HuH-7.5 (cell line): Measurements from ENCODE around the gene ATP11A.
"Not testable (repeated sequence)": the region's sequence is repeated elsewhere in the genome, so short reads cannot be mapped to it uniquely, and the experiment has no call there.

ENCODE experiments used
- DNase-seq: peaks from one replicate; pipeline ENCODE4 v3.0.0; 2011; ENCODE audit warnings: low spot score

ATP11A gene

GRCh38 chr13:112776971-112777370 is 87.1 kb downstream of the ATP11A start:
- no peak for DNase-seq

GRCh38 chr13:112777637-112778406 is 88.0 kb downstream of the ATP11A start:
- no peak for DNase-seq

GRCh38 chr13:112779856-112780604 is 90.2 kb downstream of the ATP11A start:
- DNase-seq, result no peak

- no peak for DNase-seq
These were observed 91.4 kb downstream of the ATP11A start for GRCh38 chr13:112781287-112781686.

- no peak for DNase-seq
These were observed 92.1 kb downstream of the ATP11A start for GRCh38 chr13:112781881-112782361.

GRCh38 chr13:112782429-112783010 is 92.7 kb downstream of the ATP11A start:
- no peak for DNase-seq

- DNase-seq, result no peak
These were observed 93.5 kb downstream of the ATP11A start for GRCh38 chr13:112783135-112783977.

- no peak for DNase-seq
These were observed 94.1 kb downstream of the ATP11A start for GRCh38 chr13:112783978-112784371.

- DNase-seq, result no peak
These were observed 95.1 kb downstream of the ATP11A start for GRCh38 chr13:112784811-112785482.

GRCh38 chr13:112785483-112785856 is 95.6 kb downstream of the ATP11A start:
- no peak for DNase-seq

GRCh38 chr13:112786810-112787209 is 97.0 kb downstream of the ATP11A start:
- DNase-seq, result not testable (repeated sequence)

- no peak for DNase-seq
These were observed 101.2 kb downstream of the ATP11A start for GRCh38 chr13:112790735-112791641.

- DNase-seq, result no peak
These were observed 102.0 kb downstream of the ATP11A start for GRCh38 chr13:112791663-112792440.

- no peak for DNase-seq
These were observed 102.7 kb downstream of the ATP11A start for GRCh38 chr13:112792511-112792910.

GRCh38 chr13:112793545-112794445 is 104.0 kb downstream of the ATP11A start:
- DNase-seq, result no peak

- no peak for DNase-seq
These were observed 105.4 kb downstream of the ATP11A start for GRCh38 chr13:112795277-112795676.

- DNase-seq, result no peak
These were observed 106.5 kb downstream of the ATP11A start for GRCh38 chr13:112796190-112796915.

GRCh38 chr13:112799394-112799793 is 109.6 kb downstream of the ATP11A start:
- no peak for DNase-seq
